Type B pancreatic cell (in vitro differentiated cells): ENCODE measurements around the gene FAM216B. TPM values are rescaled to one million over a fixed set of nuclear protein-coding genes. Genes with fewer than 3 reads are reported as not detected.

Source experiments
- DNase-seq: peaks from one replicate; pipeline ENCODE4 v3.0.0; 2021; ENCODE audit warnings: mixed read lengths; ENCODE audit not compliant: unreplicated experiment; ENCODE audit errors: extremely low spot score
- H3K27ac Mint-ChIP-seq: 2 replicates; pipeline ENCODE4 v1.8.0; 2021; ENCODE audit warnings: mild to moderate bottlenecking, mixed read lengths
- H3K27me3 Mint-ChIP-seq: 2 replicates; pipeline ENCODE4 v1.8.0; 2021; ENCODE audit warnings: mixed read lengths
- H3K36me3 Mint-ChIP-seq: 2 replicates; pipeline ENCODE4 v1.8.0; 2021; ENCODE audit warnings: mixed read lengths
- H3K4me1 Mint-ChIP-seq: one replicate; pipeline ENCODE4 v1.8.0; 2021; ENCODE audit warnings: mixed read lengths; ENCODE audit not compliant: unreplicated experiment
- H3K4me3 Mint-ChIP-seq: 2 replicates; pipeline ENCODE4 v1.8.0; 2021; ENCODE audit warnings: mild to moderate bottlenecking, mixed read lengths
- H3K9me3 Mint-ChIP-seq: 2 replicates; pipeline ENCODE4 v1.8.0; 2021; ENCODE audit warnings: mixed read lengths
- CTCF ChIP-seq: fragments of 200-600 bp; sonication (generic); conservative IDR thresholded peaks from 2 replicates; pipeline ENCODE4 v1.5.0; 2021; ENCODE audit warnings: antibody characterized with exemption, mild to moderate bottlenecking
- total RNA-seq: library from RNA; stranded (reverse); gene quantifications from 2 replicates; pipeline ENCODE4 v1.2.1, GENCODE V29; 2021; ENCODE audit warnings: low replicate concordance

FAM216B gene
- total RNA-seq, 1 donor from 2014 or later: not detected

GRCh38 chr13:42804244-42804874 is 23.0 kb downstream of the FAM216B start:
- TF ChIP-seq CTCF: no peak
- H3K4me1 Mint-ChIP-seq: no peaks in the 10 kb centered on the region
- DNase-seq: no peak
- H3K27ac Mint-ChIP-seq: no peak overlapping the region
- H3K4me3 Mint-ChIP-seq: no peak overlapping the region
- no peaks in the 10 kb centered on the region for H3K36me3 Mint-ChIP-seq
- no peaks in the 10 kb centered on the region for H3K9me3 Mint-ChIP-seq
- H3K27me3 Mint-ChIP-seq: no peaks in the 10 kb centered on the region

- no peaks in the 10 kb centered on the region for H3K27me3 Mint-ChIP-seq
- no peak for TF ChIP-seq CTCF
- no peaks in the 10 kb centered on the region for H3K4me1 Mint-ChIP-seq
- no peak overlapping the region for H3K27ac Mint-ChIP-seq
- H3K9me3 Mint-ChIP-seq: no peaks in the 10 kb centered on the region
- DNase-seq: no peak
- H3K4me3 Mint-ChIP-seq: no peak overlapping the region
- no peaks in the 10 kb centered on the region for H3K36me3 Mint-ChIP-seq
Measured at GRCh38 chr13:42807241-42807640, 25.9 kb downstream of the FAM216B start.

GRCh38 chr13:42807866-42808265 is 26.5 kb downstream of the FAM216B start:
- H3K27me3 Mint-ChIP-seq: no peaks in the 10 kb centered on the region
- no peak overlapping the region for H3K27ac Mint-ChIP-seq
- TF ChIP-seq CTCF: no peak
- no peaks in the 10 kb centered on the region for H3K36me3 Mint-ChIP-seq
- H3K9me3 Mint-ChIP-seq: no peaks in the 10 kb centered on the region
- no peak for DNase-seq
- no peak overlapping the region for H3K4me3 Mint-ChIP-seq
- H3K4me1 Mint-ChIP-seq: no peaks in the 10 kb centered on the region

GRCh38 chr13:42808341-42808940 is 27.1 kb downstream of the FAM216B start:
- no peak for DNase-seq
- no peaks in the 10 kb centered on the region for H3K27me3 Mint-ChIP-seq
- no peak for TF ChIP-seq CTCF
- H3K4me3 Mint-ChIP-seq: no peak overlapping the region
- no peaks in the 10 kb centered on the region for H3K4me1 Mint-ChIP-seq
- H3K9me3 Mint-ChIP-seq: no peaks in the 10 kb centered on the region
- no peaks in the 10 kb centered on the region for H3K36me3 Mint-ChIP-seq
- no peak overlapping the region for H3K27ac Mint-ChIP-seq

- TF ChIP-seq CTCF: no peak
- Mint-ChIP-seq H3K4me1 (peaks cover 14% of the 10 kb centered on the region), H3K4me3 (no peak overlapping the region), H3K27ac (no peak overlapping the region), H3K9me3 (no peaks in the 10 kb centered on the region), H3K36me3 (no peaks in the 10 kb centered on the region), H3K27me3 (no peaks in the 10 kb centered on the region)
- DNase-seq: no peak
Measured at GRCh38 chr13:42812316-42812715, 30.9 kb downstream of the FAM216B start.
